Measurements from ENCODE around the gene STAP2.
A peak's percentile ranks its signal among the peaks of the same experiment; 100 is the strongest.
"Not testable (repeated sequence)": the region's sequence is repeated elsewhere in the genome, so short reads cannot be mapped to it uniquely, and the experiment has no call there.

The STAP2 gene

DNA sequence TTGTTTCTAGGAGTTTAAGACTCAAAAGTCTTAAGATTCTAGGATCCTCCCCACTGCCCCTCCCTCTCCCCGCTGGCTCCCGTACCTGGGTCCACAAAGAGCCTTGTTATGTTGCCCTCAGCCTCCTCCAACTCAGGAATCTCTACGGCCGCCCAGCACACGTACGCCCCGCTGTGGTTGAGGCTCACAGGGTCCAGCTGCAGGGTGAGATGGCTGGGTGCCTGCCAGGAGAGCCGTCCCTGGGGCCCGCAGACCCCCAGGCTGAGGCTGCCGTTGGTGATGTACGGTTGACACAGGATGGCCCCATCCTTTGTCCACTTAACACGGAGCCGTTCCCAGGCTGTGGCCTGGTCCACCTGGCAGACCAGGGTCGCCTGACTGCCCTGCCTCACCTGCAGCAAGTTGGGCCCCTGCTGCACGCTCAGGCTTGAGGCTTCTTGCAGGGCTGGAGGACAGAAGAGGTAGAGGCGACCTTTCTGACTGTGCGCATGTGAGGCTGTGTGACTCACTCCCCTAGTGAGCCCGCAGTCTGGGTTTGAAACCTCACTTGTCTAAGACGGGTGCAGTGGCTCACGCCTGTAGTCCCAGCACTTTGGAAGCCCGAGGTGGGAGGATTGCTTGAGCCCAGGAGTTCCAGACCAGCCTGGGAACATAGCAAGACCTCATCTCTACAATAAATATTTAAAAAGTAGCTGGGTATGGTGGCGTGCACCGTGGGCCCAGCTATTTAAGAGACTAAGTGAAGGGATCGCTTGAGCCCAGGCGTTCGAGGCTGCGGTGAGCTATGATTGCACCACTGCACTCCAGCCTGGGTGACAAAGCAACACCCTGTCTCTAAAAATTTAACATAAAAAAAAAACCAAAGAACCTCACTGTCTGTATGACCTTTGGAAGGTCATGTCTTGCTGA, 40.5 kb downstream of the STAP2 start:
- DNase-seq, result no peak

DNA sequence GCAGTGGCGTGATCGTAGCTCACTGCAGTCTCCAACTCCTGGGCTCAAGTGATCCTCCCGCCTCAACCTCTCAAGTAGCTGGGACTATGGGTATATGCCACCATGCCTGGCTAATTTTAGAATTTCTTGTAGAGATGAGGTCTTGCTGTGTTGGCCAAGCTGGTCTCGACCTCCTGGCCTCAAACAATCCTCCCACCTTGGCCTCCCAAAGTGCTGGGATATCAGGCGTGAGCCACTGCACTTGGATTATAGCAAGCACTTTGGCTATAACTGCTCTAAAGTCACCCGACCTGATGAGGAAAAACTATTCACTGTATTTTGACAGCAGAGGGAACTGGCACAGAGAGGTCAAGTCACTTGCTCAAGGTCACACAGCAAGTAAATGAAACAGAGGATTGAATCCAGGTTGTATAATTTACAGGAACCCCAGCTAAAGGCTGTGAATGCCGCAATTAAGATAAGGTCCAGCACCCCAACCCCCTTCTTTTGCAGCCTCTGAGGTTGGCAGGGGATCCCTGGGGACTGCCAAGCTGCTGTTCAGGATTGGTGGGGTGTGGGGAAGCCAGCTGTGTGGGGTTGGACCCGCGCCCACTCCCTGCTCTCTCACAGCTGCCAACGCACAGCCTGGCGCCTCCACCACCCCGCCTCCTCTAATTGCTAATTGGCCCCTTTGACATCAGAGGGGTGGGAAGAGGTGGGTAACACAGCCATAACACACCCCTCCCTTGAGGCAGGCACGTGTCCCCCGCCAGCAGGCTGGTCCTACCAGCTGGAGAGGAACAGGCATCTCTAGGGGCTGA, 42.5 kb downstream of the STAP2 start:
- DNase-seq, result peak; percentile 29

DNA sequence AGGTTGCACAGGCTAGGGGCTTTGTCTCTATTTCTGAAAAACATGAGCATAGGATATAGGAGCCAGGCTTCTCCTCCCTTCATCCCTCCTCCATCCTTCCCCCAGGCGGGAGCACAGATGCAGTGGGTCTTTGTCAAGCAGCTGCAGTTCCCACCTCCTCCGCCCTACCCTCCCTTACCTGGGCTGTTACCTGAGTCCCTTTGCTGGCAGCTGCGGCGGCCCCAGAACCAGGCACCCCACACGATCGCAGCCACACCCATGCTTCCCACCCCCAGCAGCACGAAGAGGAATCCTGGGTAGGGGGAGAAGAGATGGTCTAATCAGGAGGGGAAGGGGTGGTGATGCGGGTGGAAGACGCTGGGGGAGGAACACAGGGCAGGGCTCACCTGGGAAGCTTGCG, 44.2 kb downstream of the STAP2 start:
- no peak for DNase-seq

DNA sequence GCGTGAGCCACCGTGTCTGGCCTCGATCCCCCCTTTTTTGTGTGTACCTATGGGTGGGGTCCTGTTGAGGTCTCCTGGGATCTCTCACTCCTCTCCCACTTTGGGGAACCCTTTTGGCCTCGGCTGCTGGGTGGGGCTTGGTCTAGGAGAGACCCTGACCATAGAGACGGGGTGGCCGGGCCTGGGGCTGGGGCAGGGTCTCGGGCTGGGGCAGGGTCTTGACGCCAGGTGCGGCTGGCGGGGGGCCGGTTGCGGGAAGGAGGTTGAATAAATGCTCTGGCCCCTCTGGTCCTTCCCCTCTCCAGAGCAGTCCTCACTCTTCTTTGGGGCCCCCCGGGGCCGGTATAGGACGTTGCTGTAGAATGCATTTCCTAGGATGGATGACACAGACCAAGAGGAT, 46.1 kb downstream of the STAP2 start:
- DNase-seq, result no peak

DNA sequence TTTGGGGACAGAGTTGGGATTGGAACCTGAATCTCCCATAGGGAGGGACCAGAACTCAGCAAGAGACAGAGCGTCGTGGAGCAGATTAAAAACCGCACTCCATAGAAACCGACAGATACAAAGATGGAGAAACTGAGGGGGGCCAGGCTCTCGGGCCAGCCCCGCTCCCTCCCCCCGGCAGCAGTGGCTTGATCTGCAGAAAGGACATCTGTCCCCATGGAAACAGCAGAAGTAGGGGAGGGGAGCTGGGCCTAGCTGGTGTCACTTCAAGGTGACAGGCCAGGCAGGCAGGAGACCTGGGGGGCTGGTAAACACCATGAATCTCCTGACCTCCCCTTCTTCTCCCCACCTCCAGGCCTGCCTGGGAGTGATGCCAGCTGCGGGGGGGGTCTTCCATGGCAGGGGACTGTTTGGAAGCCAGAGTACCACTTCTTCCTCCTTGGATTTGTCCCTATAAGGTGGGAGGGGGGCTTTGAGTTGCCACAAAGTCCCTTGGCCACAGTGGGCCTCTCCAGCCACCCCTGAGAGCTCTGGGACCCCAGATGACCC, 47.4 kb downstream of the STAP2 start:
- no peak for DNase-seq

DNA sequence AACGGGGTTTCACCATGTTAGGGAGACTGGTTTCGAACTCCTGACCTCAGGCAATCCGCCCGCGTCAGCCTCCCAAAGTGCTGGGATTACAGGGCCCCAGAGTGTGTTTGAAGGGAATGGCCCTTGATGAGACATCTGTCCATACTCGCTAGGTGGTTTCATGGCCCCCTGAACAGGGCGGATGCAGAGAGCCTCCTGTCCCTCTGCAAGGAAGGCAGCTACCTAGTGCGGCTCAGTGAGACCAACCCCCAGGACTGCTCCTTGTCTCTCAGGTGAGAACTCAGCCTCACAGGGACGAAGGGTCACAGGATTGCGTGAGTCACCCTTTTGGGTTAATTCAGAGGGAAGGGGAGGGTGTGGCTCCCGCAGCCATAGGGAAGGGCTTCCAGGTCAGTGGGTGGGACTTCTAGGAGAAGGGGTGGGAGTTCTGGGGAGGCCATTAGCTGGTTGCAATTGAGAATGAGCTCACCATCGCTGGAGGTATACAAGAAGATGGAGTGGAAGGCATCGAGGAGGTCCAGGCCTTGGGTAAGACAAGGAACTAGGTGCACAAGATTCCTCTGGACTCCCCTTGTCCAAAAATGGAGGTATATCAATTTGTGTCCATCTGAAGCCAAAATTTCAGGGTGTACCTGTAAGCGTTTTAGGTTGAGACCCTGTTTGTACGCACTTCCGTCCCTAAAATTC, 50.4 kb downstream of the STAP2 start:
- DNase-seq, result no peak

DNA sequence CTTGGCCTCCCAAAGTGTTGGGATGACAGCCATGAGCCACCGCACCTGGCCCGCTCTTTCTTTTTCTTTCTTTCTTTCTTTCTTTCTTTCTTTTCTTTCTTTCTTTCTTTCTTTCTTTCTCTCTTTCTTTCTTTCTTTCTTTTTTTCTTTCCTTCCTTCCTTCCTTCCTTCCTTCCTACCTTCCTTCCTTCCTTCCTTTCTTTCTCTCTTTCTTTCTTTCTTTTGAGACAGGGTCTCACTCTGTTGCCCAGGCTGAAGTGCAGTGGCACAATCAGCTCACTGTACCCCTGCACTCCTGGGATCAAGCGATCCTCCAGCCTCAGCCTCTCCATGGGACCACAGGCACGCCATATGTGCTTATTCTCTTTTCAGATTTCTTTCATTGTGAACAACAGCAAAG, 52.5 kb downstream of the STAP2 start:
- not testable (repeated sequence) for DNase-seq

DNA sequence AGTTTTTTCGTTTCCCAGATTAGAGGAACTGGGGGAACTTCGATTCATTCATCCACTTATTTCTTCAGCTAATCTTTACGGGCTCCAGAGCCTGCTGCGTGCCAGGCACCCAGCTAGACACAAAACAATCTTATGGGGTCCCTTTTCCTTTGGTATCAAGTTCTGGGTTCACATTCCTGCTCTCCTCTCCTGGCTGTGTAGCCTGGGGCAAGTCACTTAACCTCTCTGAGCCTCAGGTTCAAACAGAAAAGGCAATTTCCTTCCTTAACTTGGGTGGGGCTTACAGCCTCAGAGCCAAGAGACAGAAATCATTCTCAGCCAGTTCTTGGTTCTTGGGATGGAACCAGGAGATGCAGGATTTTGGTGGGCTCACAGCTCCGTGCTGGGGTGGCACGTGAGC, 53.7 kb downstream of the STAP2 start:
- no peak for DNase-seq

DNA sequence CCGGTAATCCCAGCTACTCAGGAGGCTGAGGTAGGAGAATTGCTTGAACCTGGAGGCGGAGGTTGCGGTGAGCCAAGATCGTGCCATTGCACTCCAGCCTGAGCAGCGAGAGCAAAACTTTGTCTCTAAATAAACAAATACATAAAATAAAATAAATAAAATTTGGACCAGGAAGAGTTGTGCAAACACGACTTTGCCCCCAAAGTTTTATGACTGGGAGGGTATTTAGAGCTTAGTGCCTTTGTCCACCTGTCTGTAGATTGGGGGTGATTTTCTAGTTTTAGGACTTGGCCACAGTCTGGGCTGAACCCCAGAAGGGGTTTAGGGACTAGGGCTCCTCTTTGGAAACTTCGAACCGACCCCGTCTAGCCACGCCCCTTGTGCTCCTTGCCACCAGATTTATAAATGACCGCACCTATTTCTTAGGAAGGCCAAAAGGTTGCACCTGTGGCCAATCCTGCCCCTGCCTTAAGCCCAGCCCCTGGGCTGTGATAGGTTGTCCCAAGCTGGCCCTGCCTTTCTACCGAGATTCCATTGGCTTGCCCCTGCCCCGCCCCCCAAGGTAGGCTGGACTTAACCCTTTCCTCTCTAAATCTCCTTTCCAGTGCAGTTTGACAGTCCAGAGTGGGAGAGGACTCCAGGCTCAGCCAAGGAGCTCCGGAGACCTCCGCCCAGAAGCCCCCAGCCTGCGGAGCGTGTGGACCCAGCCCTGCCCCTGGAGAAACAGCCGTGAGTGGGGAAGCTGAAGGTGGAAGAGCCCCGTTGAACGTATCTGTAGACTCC, 54.3 kb downstream of the STAP2 start:
- no peak for DNase-seq

DNA sequence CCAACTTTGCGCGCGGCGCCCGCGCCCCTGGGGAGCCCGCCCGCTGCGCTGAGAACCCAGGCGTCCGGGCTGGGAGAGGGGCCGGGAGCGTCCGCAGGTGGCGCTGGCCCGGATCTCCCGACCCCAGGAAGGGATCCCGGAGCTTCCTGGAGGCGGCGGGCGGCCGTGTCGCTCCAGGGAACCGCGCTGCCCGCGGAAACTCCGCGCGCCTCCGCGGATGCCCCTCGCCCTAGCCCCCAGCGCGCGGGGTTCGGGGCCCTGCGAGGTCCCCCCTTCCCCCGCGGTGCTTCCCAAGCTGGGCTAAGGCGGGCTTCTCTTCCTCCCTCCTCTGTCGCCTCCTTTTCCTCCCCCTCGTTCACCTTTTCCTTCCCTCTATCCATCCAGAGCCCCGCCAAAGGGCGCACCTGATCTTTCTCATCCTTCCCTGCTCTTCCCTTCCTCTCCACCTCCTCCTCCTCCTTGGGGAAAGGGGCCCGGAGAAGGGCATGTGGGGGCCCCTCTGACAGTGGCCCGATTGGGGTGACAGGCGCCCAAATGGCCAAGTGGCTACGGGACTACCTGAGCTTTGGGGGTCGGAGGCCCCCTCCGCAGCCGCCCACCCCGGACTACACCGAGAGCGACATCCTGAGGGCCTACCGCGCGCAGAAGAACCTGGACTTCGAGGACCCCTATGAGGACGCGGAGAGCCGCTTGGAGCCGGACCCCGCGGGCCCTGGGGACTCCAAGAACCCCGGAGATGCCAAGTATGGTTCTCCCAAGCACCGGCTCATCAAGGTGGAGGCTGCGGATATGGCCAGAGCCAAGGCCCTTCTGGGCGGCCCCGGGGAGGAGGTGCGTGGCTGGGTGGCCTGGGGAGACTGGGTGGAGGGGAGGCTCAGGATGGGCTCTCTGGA, 58.9 kb downstream of the STAP2 start:
- no peak for DNase-seq

DNA sequence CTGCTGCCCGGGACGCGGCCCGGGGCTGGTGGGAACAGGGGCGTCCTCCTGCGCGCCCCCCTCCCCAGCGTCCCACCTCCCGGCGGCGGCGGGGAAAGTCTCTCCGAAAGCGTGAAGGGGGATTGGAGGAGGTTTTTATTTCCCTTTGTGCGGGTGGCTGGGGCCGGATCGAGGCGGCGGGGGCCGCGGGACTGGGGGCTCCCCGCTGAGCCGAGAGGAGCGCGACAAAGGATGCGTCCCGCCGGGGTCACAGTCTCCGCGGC, 59.4 kb downstream of the STAP2 start:
- no peak for DNase-seq

DNA sequence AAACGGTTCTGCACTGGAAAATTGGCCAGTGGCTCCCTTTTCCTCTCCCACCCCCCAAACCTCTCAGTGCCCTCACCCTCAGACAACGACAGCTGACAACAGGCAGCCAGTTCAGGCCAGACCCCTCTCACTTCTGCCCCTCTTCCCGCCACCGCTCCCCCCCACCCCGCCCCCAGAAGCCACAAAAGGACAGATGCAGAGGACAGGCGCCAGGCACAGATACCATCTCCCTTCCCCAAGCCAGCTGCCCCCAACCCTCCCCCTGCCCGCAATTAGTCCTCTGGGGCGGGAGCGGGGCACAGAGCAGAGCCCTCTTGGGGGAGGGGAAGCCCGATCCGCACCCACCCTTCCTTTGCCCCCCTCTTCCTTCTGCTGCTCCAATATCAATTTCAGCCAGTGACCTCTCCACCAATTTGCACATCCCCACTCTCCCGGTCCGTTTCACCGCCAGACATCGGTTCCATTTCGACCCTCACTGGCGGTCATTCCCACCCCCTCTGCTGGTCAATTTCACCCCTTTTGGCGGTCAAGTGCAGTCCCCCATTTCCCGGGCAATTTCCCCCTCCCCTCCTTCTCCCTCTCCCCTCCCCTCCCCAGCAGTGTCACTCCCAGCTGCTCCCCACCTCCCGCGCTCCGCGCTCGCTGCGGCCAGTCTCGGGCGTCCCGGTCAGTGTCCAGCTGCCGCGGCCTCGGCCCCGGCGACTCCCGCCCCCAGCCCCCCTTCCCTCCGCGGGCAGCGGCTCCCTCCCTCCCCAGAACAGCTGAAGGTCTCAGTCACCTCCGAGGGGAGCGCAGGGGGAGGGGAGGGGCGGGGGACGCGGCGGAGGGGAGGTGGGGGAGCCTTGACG, 60.0 kb downstream of the STAP2 start, which contains the start of gene SHD:
Gene SHD, plus strand, starts transcription at position 848 of the 848 bp plus-strand sequence. CDS start 798 bp downstream, outside the sequence.
- no peak for DNase-seq

DNA sequence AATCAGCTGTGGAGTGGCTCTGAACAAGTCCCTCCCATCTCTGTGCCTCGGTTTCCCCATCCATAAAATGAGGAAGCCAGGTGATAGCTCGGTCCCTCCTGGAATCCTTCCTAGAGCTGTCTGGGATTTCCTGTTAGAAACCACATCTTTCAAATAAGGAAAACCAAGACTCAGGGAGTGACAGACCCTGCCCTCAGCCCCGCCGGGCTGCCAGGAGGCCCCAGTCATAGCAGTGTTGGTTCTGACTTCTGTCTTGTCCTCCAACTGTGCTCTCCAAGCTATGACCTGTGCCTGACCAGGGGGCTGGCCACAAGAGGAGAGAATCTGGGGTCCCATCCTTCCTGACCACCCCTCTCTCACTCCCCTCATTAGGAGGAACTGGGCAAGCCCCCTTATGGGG, 60.6 kb downstream of the STAP2 start:
- no peak for DNase-seq

DNA sequence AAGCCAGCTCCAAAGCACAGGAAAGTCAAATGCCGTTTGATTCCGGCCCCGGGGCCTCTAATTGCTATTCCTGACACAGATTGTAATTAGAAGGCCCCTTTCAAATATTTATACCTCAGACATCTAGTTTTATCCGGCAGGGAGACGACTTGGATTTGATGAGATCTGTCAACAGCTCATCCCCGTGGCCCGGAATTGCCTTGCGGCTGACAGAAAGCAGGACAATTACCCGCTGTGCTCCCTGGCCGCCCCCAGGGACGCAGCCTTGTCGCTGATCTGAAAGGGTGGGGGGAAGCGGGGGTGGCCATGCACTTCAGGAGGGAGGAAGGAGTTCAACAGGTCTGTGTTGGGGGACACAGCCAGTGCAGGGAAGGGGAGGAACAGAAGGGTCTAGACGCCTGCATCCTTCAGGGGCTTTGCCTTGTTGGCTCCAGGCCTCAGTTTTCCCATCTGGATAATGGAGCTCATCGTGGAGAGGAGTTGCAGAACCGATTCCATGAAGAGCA, 61.4 kb downstream of the STAP2 start:
- no peak for DNase-seq

DNA sequence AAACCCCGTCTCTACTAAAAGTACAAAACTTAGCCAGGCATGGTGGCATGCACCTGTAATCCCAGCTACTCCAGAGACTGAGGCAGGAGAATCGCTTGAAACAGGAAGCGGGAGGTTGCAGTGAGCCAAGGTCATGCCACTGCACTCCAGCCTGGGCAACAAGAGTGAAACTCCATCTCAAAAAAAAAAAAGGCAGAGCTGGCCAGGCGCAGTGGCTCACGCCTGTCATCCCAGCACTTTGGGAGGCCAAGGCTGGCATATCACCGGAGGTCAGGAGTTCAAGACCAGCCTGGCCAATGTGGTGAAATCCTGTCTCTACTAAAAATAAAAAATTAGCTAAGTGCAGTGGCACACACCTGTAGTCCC, 64.3 kb downstream of the STAP2 start:
- not testable (repeated sequence) for DNase-seq
